ENCODE measurements around the gene POLR3H. TPM values are rescaled to one million over a fixed set of nuclear protein-coding genes. Genes with fewer than 3 reads are reported as not detected.

Gene POLR3H
- polyA plus RNA-seq, 1 donor (not counting 4 experiments of a cell fraction or from before 2014, with no cell fraction given): 44.7 TPM

- Histone ChIP-seq H3K4me3 (ENCODE audit: control insufficient read depth in 2 of 3, extremely low read depth in 1 of 3, insufficient read depth in 2 of 3, low read depth in 1 of 3, low read length in 3 of 3) (no peak overlapping the region), H2AFZ (ENCODE audit: control insufficient read depth, low read length) (no peak overlapping the region), H3K27me3 (ENCODE audit: control insufficient read depth, extremely low read depth, insufficient read depth, low read length) (no peaks in the 10 kb centered on the region), H3K9me3 (ENCODE audit: control insufficient read depth, low read depth, low read length) (no peaks in the 10 kb centered on the region), H3K9ac (ENCODE audit: control insufficient read depth, extremely low read depth, insufficient read depth, low read length) (no peak overlapping the region), H4K20me1 (ENCODE audit: control insufficient read depth, extremely low read depth, insufficient read depth, low read length) (no peaks in the 10 kb centered on the region), H3K4me2 (ENCODE audit: control insufficient read depth, extremely low read depth, insufficient read depth, low read depth, low read length) (no peak overlapping the region), H3K27ac (ENCODE audit: control insufficient read depth, insufficient read depth, low read length) (no peak overlapping the region), H3K4me1 (ENCODE audit: control insufficient read depth, extremely low read depth, insufficient read depth, low read length) (no peaks in the 10 kb centered on the region), H3K9me1 (ENCODE audit: control insufficient read depth, extremely low read depth, insufficient read depth, low read length) (no peaks in the 10 kb centered on the region), H3K79me2 (ENCODE audit: control insufficient read depth, insufficient read depth, low read length) (no peaks in the 10 kb centered on the region), H3K36me3 (ENCODE audit: control insufficient read depth in 2 of 2, extremely low read depth in 1 of 2, insufficient read depth in 2 of 2, low read length in 2 of 2) (peaks cover 16 to 29% of the 10 kb centered on the region in 2 experiments)
- TF ChIP-seq CTCF (optimal IDR thresholded peaks at IDR 0.05 in 1 of 3, IDR thresholded peaks at IDR 0.05 in 1 of 3, conservative IDR thresholded peaks at IDR 0.05 in 1 of 3; ENCODE audit: extremely low read depth in 1 of 3, insufficient read depth in 2 of 3, low read length in 3 of 3) (no peak), EZH2 (IDR thresholded peaks at IDR 0.05; ENCODE audit: low read length) (no peak)
- DNase-seq (ENCODE audit: low read depth, low spot score) (no peak), FAIRE-seq (no peak)
- dilution Hi-C loops (cut with MboI; ENCODE audit: extremely low pct_ligation_motif_present, low sequenced_read_pairs): no loop called here
Measured at GRCh38 chr22:41582694-41583093, 38.4 kb upstream of the POLR3H start.

DNA sequence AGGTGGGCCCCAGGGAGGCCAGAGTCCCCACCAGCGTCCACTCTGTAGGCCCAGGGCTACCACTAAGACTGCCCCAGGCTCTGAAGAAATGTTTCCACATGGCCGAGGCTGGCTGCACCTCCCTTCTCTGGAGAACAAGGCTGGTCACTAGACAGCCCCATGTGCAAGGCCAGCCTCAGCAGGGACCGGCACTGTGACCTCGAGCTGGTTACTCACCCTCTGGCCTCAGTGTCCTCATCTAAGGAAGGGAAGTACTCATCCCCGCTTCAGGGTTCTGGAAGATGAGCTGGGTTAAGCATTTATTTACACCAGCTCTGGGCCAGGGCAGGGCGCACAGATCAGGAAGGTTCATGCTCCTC is 35.7 kb upstream of the POLR3H start:
- Histone ChIP-seq H3K9me1 (ENCODE audit: control insufficient read depth, extremely low read depth, insufficient read depth, low read length) (no peaks in the 10 kb centered on the region), H3K4me2 (ENCODE audit: control insufficient read depth, extremely low read depth, insufficient read depth, low read depth, low read length) (no peak overlapping the region), H3K79me2 (ENCODE audit: control insufficient read depth, insufficient read depth, low read length) (no peaks in the 10 kb centered on the region), H4K20me1 (ENCODE audit: control insufficient read depth, extremely low read depth, insufficient read depth, low read length) (peaks cover 4% of the 10 kb centered on the region), H2AFZ (ENCODE audit: control insufficient read depth, low read length) (no peak overlapping the region), H3K4me1 (ENCODE audit: control insufficient read depth, extremely low read depth, insufficient read depth, low read length) (no peaks in the 10 kb centered on the region), H3K27ac (ENCODE audit: control insufficient read depth, insufficient read depth, low read length) (no peak overlapping the region), H3K4me3 (ENCODE audit: control insufficient read depth in 2 of 3, extremely low read depth in 1 of 3, insufficient read depth in 2 of 3, low read depth in 1 of 3, low read length in 3 of 3) (no peak overlapping the region), H3K9ac (ENCODE audit: control insufficient read depth, extremely low read depth, insufficient read depth, low read length) (no peak overlapping the region), H3K36me3 (ENCODE audit: control insufficient read depth in 2 of 2, extremely low read depth in 1 of 2, insufficient read depth in 2 of 2, low read length in 2 of 2) (peaks cover 29 to 44% of the 10 kb centered on the region in 2 experiments), H3K9me3 (ENCODE audit: control insufficient read depth, low read depth, low read length) (no peaks in the 10 kb centered on the region), H3K27me3 (ENCODE audit: control insufficient read depth, extremely low read depth, insufficient read depth, low read length) (no peaks in the 10 kb centered on the region)
- TF ChIP-seq CTCF (optimal IDR thresholded peaks at IDR 0.05 in 1 of 3, IDR thresholded peaks at IDR 0.05 in 1 of 3, conservative IDR thresholded peaks at IDR 0.05 in 1 of 3; ENCODE audit: extremely low read depth in 1 of 3, insufficient read depth in 2 of 3, low read length in 3 of 3) (no peak), EZH2 (IDR thresholded peaks at IDR 0.05; ENCODE audit: low read length) (no peak)
- DNase-seq (ENCODE audit: low read depth, low spot score) (no peak), FAIRE-seq (no peak)
- dilution Hi-C loops (cut with MboI; ENCODE audit: extremely low pct_ligation_motif_present, low sequenced_read_pairs): no loop called here
